Measurements from ENCODE around the gene ZCCHC17.

The ZCCHC17 gene

GRCh38 chr1:31289021-31289420, 7.8 kb upstream of the ZCCHC17 start:
- no peaks in the 10 kb centered on the region for H3K27me3 ChIP-seq (ENCODE audit: insufficient read depth, low read length, poor library complexity, severe bottlenecking)
- no peaks in the 10 kb centered on the region for H3K4me1 ChIP-seq (ENCODE audit: insufficient read depth, low read length, poor library complexity, severe bottlenecking)
- no peak overlapping the region for H3K9ac ChIP-seq (ENCODE audit: low read depth, low read length, poor library complexity, severe bottlenecking)
- no peak overlapping the region for H3K4me3 ChIP-seq (ENCODE audit: low read length, poor library complexity, severe bottlenecking)
- H3K79me2 ChIP-seq (ENCODE audit: insufficient read depth, low read length): peaks cover 23% of the 10 kb centered on the region
- H3K9me3 ChIP-seq (ENCODE audit: insufficient read depth, low read depth, low read length): no peaks in the 10 kb centered on the region
- H3F3A ChIP-seq (ENCODE audit: low read depth): no peaks in the 10 kb centered on the region
- peaks cover 4% of the 10 kb centered on the region for H4K20me1 ChIP-seq (ENCODE audit: insufficient read depth, low read length, poor library complexity, severe bottlenecking)
- no peak overlapping the region for H2AFZ ChIP-seq (ENCODE audit: low read length)
- no peak overlapping the region for H3K4me2 ChIP-seq (ENCODE audit: low read depth, low read length, poor library complexity, severe bottlenecking)
- peaks cover 67% of the 10 kb centered on the region for H3K36me3 ChIP-seq (ENCODE audit: insufficient read depth, low read length)
- no peaks in the 10 kb centered on the region for H3K9me2 ChIP-seq (replicated peaks; ENCODE audit: low read depth, low read length)
- TF ChIP-seq CTCF (conservative IDR thresholded peaks at IDR 0.05; ENCODE audit: low read length) (no peak), EZH2phosphoT487 (IDR thresholded peaks at IDR 0.05; ENCODE audit: borderline replicate concordance) (no peak)

GRCh38 chr1:31295874-31296485, 852 bp upstream of the ZCCHC17 start:
- Histone ChIP-seq H2AFZ (ENCODE audit: low read length) (peak overlapping the region; percentile 77), H3K9me3 (ENCODE audit: insufficient read depth, low read depth, low read length) (no peaks in the 10 kb centered on the region), H4K20me1 (ENCODE audit: insufficient read depth, low read length, poor library complexity, severe bottlenecking) (peaks cover 20% of the 10 kb centered on the region), H3K9me2 (replicated peaks; ENCODE audit: low read depth, low read length) (no peaks in the 10 kb centered on the region), H3K4me1 (ENCODE audit: insufficient read depth, low read length, poor library complexity, severe bottlenecking) (peaks cover 29% of the 10 kb centered on the region), H3K36me3 (ENCODE audit: insufficient read depth, low read length) (peaks cover 25% of the 10 kb centered on the region), H3F3A (ENCODE audit: low read depth) (no peaks in the 10 kb centered on the region), H3K4me3 (ENCODE audit: low read length, poor library complexity, severe bottlenecking) (peak overlapping the region; percentile 96), H3K79me2 (ENCODE audit: insufficient read depth, low read length) (peaks cover 83% of the 10 kb centered on the region), H3K9ac (ENCODE audit: low read depth, low read length, poor library complexity, severe bottlenecking) (peak overlapping the region; percentile 98), H3K4me2 (ENCODE audit: low read depth, low read length, poor library complexity, severe bottlenecking) (peak overlapping the region; percentile 80), H3K27me3 (ENCODE audit: insufficient read depth, low read length, poor library complexity, severe bottlenecking) (no peaks in the 10 kb centered on the region)
- TF ChIP-seq EZH2phosphoT487 (IDR thresholded peaks at IDR 0.05; ENCODE audit: borderline replicate concordance) (no peak), CTCF (conservative IDR thresholded peaks at IDR 0.05; ENCODE audit: low read length) (no peak)

- H4K20me1 ChIP-seq (ENCODE audit: insufficient read depth, low read length, poor library complexity, severe bottlenecking): peaks cover 20% of the 10 kb centered on the region
- TF ChIP-seq EZH2phosphoT487 (IDR thresholded peaks at IDR 0.05; ENCODE audit: borderline replicate concordance) (no peak), CTCF (conservative IDR thresholded peaks at IDR 0.05; ENCODE audit: low read length) (no peak)
- H3K4me3 ChIP-seq (ENCODE audit: low read length, poor library complexity, severe bottlenecking): peak overlapping the region; percentile 96
- no peaks in the 10 kb centered on the region for H3K9me3 ChIP-seq (ENCODE audit: insufficient read depth, low read depth, low read length)
- H2AFZ ChIP-seq (ENCODE audit: low read length): peak overlapping the region; percentile 75
- no peaks in the 10 kb centered on the region for H3F3A ChIP-seq (ENCODE audit: low read depth)
- H3K36me3 ChIP-seq (ENCODE audit: insufficient read depth, low read length): peaks cover 9% of the 10 kb centered on the region
- H3K9me2 ChIP-seq (replicated peaks; ENCODE audit: low read depth, low read length): no peaks in the 10 kb centered on the region
- H3K9ac ChIP-seq (ENCODE audit: low read depth, low read length, poor library complexity, severe bottlenecking): peak overlapping the region; percentile 98
- peaks cover 75% of the 10 kb centered on the region for H3K79me2 ChIP-seq (ENCODE audit: insufficient read depth, low read length)
- peak overlapping the region; percentile 84 for H3K4me2 ChIP-seq (ENCODE audit: low read depth, low read length, poor library complexity, severe bottlenecking)
- no peaks in the 10 kb centered on the region for H3K27me3 ChIP-seq (ENCODE audit: insufficient read depth, low read length, poor library complexity, severe bottlenecking)
- peaks cover 35% of the 10 kb centered on the region for H3K4me1 ChIP-seq (ENCODE audit: insufficient read depth, low read length, poor library complexity, severe bottlenecking)
Observed at GRCh38 chr1:31297277-31298247, 730 bp downstream of the ZCCHC17 start.

Measured in Loucy (cell line).